Right kidney (tissue), 1 donor: ENCODE data around the gene IL12RB1.
"Not testable (repeated sequence)": the region's sequence is repeated elsewhere in the genome, so short reads cannot be mapped to it uniquely, and the experiment has no call there.

Experiments used
- DNase-seq: peaks from one replicate; pipeline ENCODE4 v3.0.0-alpha.2; 2016

IL12RB1 gene

DNA sequence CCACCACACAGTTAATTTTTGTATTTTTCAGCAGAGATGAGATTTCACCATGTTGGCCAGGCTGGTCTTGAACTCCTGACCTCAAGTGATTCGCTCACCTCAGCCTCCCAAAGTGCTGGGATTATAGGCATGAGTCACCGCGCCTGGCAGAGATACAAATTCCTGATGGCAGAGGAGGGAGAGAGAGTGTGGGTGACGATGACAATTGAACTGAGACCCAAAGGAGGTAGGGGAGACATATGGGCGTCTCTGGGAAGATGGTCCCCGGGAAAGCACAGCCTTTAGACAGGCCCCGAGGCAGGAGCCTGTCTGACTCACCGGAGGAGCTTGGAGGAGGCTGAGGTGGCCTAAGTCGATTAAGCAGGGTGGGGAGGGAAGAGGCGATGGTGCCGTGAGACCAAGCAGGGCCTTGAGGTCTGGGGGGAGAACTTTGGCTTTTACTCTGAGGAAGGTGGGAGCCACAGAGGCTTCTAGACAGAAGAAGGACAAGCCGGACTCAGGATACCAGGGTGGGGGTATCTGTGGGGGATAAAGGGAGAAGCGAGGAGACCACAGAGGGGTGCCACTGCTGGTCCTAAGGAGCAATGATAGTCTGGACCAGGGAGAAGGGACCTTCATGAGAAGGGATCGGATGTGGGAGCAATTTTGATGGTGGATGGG lies 40.5 kb downstream of the IL12RB1 start:
- no peak for DNase-seq

GRCh38 chr19:18045307-18046050 lies 41.3 kb downstream of the IL12RB1 start:
- DNase-seq: no peak

- peak; percentile 48 for DNase-seq
Observed at GRCh38 chr19:18044825-18045304, 41.9 kb downstream of the IL12RB1 start.

DNA sequence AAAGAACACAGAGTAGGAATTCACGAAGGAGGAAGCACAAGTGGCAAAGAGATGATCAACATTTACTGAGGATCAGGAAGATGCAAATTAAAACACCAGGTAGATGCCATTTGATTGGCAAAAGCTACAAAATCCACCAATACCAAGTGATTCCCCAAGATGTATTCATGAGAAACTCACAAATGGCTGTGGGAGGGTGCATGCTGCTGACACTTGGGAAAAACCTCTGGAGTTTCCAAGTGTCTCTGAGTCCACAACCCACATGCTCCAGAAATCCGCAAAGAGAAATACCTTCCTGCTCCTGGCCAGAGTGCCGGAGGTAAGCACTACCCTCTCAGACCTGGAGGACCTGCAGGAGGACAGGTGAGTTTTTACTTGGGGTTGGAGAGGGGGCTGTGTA lies 43.1 kb downstream of the IL12RB1 start:
- no peak for DNase-seq

DNA sequence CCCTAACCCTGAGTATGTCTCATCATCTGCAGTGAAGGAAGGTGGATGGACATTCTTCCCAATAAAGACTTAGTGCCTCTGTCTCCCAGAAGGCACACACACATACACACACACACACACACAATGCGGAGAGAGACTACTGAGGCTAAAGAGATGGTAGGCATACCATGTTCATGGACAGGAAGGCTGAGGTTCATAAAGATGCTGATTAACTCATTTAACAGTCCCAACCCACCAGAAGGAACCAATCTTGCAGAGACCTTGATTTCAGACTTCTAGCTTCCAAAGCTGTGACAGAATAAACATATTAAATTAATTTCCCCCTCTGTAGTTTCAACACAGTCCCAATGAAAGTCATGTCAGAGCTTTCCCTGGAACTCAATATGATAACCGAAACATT lies 45.7 kb downstream of the IL12RB1 start:
- DNase-seq: no peak

- DNase-seq: not testable (repeated sequence)
Observed at GRCh38 chr19:18032102-18032501, 54.6 kb downstream of the IL12RB1 start.

GRCh38 chr19:18031401-18031800 lies 55.3 kb downstream of the IL12RB1 start:
- DNase-seq: not testable (repeated sequence)

DNA sequence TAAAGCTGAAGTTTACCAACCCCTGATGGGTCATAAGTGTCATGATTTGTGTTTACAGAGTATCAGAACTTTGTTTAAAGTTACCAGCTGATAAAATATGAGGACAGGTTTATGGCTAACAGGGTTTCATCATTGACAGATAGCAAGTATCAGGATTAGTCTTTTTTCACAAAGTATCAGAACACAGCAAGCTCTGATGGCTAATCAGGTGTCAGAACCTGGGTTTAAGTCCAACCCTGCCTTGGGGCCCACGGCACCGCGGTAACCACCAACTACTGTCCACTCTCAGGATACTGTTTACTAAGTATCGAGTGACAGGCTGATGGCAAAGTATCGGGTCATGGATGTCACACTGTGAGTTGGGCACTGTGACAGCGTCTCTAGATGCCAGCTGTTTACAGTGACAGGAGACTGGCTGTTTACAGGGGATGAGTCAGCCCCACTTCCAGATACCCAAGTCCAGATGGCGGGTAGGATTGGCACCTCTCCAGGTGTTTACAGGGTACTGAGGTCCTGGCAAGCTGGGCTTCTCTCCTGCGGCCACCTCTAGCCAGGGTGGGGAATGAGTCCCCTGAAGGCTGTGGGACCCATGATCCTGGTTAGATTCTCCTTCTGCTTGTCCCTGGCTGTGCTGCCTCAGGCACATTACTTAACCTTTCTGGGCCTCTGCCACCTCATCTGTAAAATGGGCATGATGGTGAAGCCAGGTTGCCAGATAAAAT lies 57.0 kb downstream of the IL12RB1 start:
- no peak for DNase-seq

DNA sequence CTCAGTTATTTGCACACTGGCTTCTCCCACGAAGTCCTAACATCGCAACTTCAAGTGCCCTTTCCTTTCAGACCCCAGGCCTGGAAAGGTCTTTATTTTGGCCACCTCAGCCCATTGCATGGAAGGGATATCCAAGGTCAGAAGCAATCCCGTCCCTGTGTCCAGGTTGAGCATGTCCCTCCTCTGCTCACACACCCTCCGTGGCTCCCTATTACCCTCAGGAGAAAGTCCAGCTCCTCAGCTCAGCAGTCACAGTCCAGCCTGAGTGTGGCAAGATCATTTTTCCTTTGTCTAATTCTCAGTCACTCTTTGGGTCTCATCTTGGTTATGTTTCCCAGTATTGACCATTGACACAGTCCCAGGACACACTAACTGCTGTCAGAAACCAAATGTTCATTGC lies 59.6 kb downstream of the IL12RB1 start:
- no peak for DNase-seq

DNA sequence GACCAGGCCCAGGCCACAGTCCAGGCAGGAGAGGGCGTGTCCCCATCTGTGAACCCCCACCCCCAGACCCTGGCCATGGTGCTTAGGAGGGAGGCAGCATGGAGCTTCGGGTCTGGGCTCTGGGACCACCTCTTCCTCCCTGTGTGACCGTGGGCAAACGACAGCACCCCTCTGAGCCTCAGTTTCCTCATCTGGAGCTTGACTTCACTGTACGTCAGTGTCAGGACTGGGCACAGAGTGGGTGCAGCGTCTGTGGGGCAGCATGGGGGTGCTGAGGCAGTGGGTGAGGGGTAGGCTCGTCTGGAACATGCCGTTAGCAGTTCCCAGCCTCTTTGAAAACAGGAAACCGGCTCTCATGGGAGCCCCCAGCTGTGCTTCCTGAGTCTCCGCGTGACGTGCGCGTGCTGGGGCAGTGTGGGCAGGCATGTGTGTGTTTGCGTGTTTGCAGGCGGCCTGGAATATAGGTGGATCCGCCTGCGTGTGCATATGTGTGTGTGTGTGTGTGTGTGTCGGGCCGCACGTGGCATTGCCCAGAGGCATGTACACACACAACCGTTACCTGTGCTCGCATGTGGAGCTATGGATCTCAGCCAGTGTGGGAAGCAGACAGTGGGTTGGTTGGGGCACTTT lies 63.0 kb downstream of the IL12RB1 start:
- DNase-seq: no peak

DNA sequence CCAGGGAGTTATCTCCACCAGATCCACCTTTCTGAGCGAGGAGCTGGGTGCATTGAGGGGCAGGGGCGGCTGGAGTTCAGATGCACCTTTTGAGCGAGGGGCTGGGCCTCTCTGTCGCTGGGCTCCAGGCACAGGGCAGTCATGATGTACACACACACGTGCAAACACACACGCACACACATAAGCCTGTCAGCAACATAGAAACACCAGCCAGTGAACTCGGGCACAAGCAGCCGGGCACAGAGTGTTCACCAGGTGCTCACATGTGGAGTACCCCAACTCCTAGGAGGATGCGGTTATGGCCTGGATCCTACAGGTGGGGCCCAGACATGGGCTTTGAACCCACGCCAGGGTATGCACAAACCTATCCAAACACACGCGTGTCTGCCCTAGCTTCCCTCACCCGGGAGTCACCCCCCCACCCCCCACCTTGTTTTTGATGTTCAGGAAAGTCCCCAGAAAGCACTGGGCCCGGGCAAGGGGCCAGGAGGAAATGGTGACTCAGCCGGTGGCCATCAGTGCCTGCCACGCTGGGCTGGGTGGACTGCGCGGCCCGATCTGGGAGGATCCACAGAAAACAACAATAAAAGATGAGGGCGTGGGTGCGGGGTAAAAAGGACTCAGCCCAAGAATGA lies 65.5 kb downstream of the IL12RB1 start:
- no peak for DNase-seq

GRCh38 chr19:18020212-18021085 lies 66.3 kb downstream of the IL12RB1 start:
- no peak for DNase-seq

- DNase-seq: no peak
Observed at GRCh38 chr19:18017275-18018083, 69.3 kb downstream of the IL12RB1 start.

- DNase-seq: no peak
Observed at GRCh38 chr19:18016209-18016910, 70.4 kb downstream of the IL12RB1 start.

- DNase-seq: no peak
Observed at GRCh38 chr19:18014197-18014596, 72.5 kb downstream of the IL12RB1 start.

DNA sequence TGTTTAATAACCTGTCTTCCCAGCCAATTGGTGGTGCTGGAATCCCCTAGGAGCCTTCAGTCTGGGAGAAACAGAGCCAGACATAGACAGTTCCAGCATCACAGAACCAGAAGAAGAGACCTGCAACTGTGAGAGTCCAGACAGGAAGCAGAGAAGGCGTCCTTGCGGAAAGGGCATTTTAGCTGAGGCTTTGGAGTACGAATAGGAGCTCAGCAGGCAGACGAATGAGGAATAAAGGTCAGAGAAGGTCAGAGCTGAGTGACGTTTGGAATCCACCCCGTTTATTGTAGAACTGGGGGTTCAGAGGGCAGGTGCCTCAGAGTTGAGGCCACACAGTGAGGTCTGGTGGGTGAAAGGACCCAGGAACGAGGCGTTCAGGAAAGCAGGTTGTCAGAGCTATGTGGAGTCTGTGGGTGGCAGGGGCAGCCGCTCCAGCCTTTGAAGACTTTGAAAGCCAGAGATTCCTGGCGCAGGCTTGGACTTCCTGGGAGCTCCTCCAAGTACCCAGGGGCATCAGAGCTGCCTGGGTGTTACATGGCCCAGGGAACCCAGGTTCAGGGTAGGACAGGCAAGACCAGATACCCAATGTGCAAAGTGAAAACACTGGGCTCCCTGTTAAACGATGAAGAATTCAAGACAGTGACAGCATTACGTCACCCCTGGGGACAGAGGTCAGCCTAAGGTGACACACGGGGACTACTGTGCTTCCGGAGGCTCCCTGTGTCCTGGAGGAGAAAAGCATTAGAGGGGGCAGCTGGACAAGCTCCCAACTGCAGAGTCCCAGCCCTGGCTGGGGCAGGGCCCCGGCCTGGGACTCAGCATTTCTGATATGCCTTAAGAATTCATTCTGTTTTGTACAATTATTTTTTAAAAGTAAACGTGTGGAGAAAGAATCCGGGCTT lies 73.3 kb downstream of the IL12RB1 start:
- DNase-seq: no peak

- no peak for DNase-seq
Observed at GRCh38 chr19:18010149-18010548, 76.6 kb downstream of the IL12RB1 start.

GRCh38 chr19:18009412-18010066 lies 77.2 kb downstream of the IL12RB1 start:
- DNase-seq: no peak
